MM.1S (cell line): ENCODE data around the gene MYH14.

Source experiments
- DNase-seq: peaks from one replicate; pipeline ENCODE4 v3.0.0-alpha.2; 2015
- H2AFZ ChIP-seq: fragments of 300-600 bp; sonication (generic); 2 replicates; pipeline ENCODE4 v1.6.0; 2016; ENCODE audit warnings: antibody characterized with exemption, low read length
- H3F3A ChIP-seq: fragments of 300-600 bp; sonication (generic); 2 replicates; pipeline ENCODE4 v1.6.1; 2016; ENCODE audit warnings: mild to moderate bottlenecking, antibody characterized with exemption, low read length, moderate library complexity, mixed read lengths; ENCODE audit not compliant: insufficient read depth
- H3K27ac ChIP-seq: fragments of 300-600 bp; sonication (generic); 2 replicates; pipeline ENCODE4 v1.5.1; 2016; ENCODE audit warnings: mild to moderate bottlenecking, low read length
- H3K27me3 ChIP-seq: fragments of 300-600 bp; sonication (generic); replicated peaks from 2 replicates; pipeline ENCODE4 v1.6.0; 2016; ENCODE audit warnings: low read length; ENCODE audit not compliant: insufficient read depth
- H3K36me3 ChIP-seq: fragments of 300-600 bp; sonication (generic); replicated peaks from 2 replicates; pipeline ENCODE4 v1.6.1; 2016; ENCODE audit warnings: mild to moderate bottlenecking, low read length, mixed read lengths; ENCODE audit not compliant: insufficient read depth
- H3K4me1 ChIP-seq: fragments of 300-600 bp; sonication (generic); 2 replicates; pipeline ENCODE4 v1.6.1; 2016; ENCODE audit warnings: low read length, mixed read lengths
- H3K4me2 ChIP-seq: fragments of 300-600 bp; sonication (generic); 2 replicates; pipeline ENCODE4 v1.6.0; 2016; ENCODE audit warnings: low read depth, low read length
- H3K4me3 ChIP-seq: fragments of 300-600 bp; sonication (generic); 2 replicates; pipeline ENCODE4 v1.5.1; 2016; ENCODE audit warnings: low read length, mixed read lengths
- H3K79me2 ChIP-seq: fragments of 300-600 bp; sonication (generic); 2 replicates; pipeline ENCODE4 v1.6.1; 2016; ENCODE audit warnings: mixed run types, low read length, mixed read lengths
- H3K9ac ChIP-seq: fragments of 300-600 bp; sonication (generic); 2 replicates; pipeline ENCODE4 v1.6.1; 2016; ENCODE audit warnings: low read length, mixed read lengths
- H3K9me2 ChIP-seq: fragments of 300-600 bp; sonication (generic); replicated peaks from 2 replicates; pipeline ENCODE4 v1.6.1; 2016; ENCODE audit warnings: mild to moderate bottlenecking, low read length, mixed read lengths; ENCODE audit not compliant: insufficient read depth
- H3K9me3 ChIP-seq: fragments of 300-600 bp; sonication (generic); replicated peaks from 2 replicates; pipeline ENCODE4 v1.6.1; 2016; ENCODE audit warnings: mild to moderate bottlenecking, low read length, mixed read lengths; ENCODE audit not compliant: insufficient read depth
- H4K20me1 ChIP-seq: fragments of 300-600 bp; sonication (generic); 2 replicates; pipeline ENCODE4 v1.6.1; 2016; ENCODE audit warnings: mild to moderate bottlenecking, low read length, moderate library complexity, mixed read lengths; ENCODE audit not compliant: insufficient read depth
- CTCF ChIP-seq: fragments of 300-600 bp; sonication (generic); IDR thresholded peaks from 2 replicates; pipeline ENCODE4 v1.5.1; 2016; ENCODE audit warnings: antibody characterized with exemption, low read length, mixed read lengths
- EZH2 ChIP-seq: fragments of 300-600 bp; sonication (generic); optimal IDR thresholded peaks from 2 replicates; pipeline ENCODE3; 2017; ENCODE audit warnings: low read depth, mild to moderate bottlenecking, antibody characterized with exemption, low read length, mixed read lengths
- EZH2phosphoT487 ChIP-seq: fragments of 300-600 bp; sonication (generic); IDR thresholded peaks from 2 replicates; pipeline ENCODE4 v1.6.1; 2018; ENCODE audit warnings: antibody characterized with exemption, low read length

Gene MYH14

GRCh38 chr19:50192463-50193211 lies 10.8 kb upstream of the MYH14 start:
- Histone ChIP-seq H3K4me3 (no peak overlapping the region), H3K9ac (no peak overlapping the region), H3K36me3 (no peaks in the 10 kb centered on the region), H3K9me3 (no peaks in the 10 kb centered on the region), H3F3A (no peaks in the 10 kb centered on the region), H3K27ac (no peak overlapping the region), H4K20me1 (no peaks in the 10 kb centered on the region), H3K4me1 (no peaks in the 10 kb centered on the region), H3K27me3 (peaks cover 47% of the 10 kb centered on the region), H3K9me2 (no peaks in the 10 kb centered on the region), H2AFZ (no peak overlapping the region), H3K79me2 (no peaks in the 10 kb centered on the region), H3K4me2 (no peak overlapping the region)
- DNase-seq = no peak
- TF ChIP-seq EZH2 (no peak), EZH2phosphoT487 (no peak), CTCF (no peak)

- Histone ChIP-seq H3K79me2 (no peaks in the 10 kb centered on the region), H3K4me1 (no peaks in the 10 kb centered on the region), H3K4me2 (no peak overlapping the region), H3K9ac (no peak overlapping the region), H2AFZ (no peak overlapping the region), H3K9me3 (no peaks in the 10 kb centered on the region), H3K9me2 (no peaks in the 10 kb centered on the region), H3K27ac (no peak overlapping the region), H3K27me3 (peaks cover 38% of the 10 kb centered on the region), H3K36me3 (no peaks in the 10 kb centered on the region), H3F3A (no peaks in the 10 kb centered on the region), H3K4me3 (no peak overlapping the region), H4K20me1 (no peaks in the 10 kb centered on the region)
- no peak for DNase-seq
- TF ChIP-seq EZH2 (no peak), EZH2phosphoT487 (no peak), CTCF (no peak)
Measured at GRCh38 chr19:50195224-50195623, 8.2 kb upstream of the MYH14 start.

GRCh38 chr19:50196322-50196932 lies 7.0 kb upstream of the MYH14 start:
- Histone ChIP-seq H3K9me2 (no peaks in the 10 kb centered on the region), H3K9me3 (no peaks in the 10 kb centered on the region), H3K79me2 (no peaks in the 10 kb centered on the region), H3K27ac (no peak overlapping the region), H3K27me3 (peaks cover 38% of the 10 kb centered on the region), H4K20me1 (no peaks in the 10 kb centered on the region), H3K4me2 (no peak overlapping the region), H3F3A (no peaks in the 10 kb centered on the region), H3K4me3 (no peak overlapping the region), H3K36me3 (no peaks in the 10 kb centered on the region), H2AFZ (no peak overlapping the region), H3K9ac (no peak overlapping the region), H3K4me1 (no peaks in the 10 kb centered on the region)
- TF ChIP-seq CTCF = no peak
- no peak for TF ChIP-seq EZH2phosphoT487
- no peak for TF ChIP-seq EZH2
- DNase-seq = no peak
